ENCODE measurements around the gene AMDHD2. TPM values are rescaled to one million over a fixed set of nuclear protein-coding genes. Genes with fewer than 3 reads are reported as not detected.
A peak's percentile ranks its signal among the peaks of the same experiment; 100 is the strongest.

The AMDHD2 gene
- total RNA-seq, 3 donors from 2014 or later = 27.9 to 57.0 (median 28.2) TPM

DNA sequence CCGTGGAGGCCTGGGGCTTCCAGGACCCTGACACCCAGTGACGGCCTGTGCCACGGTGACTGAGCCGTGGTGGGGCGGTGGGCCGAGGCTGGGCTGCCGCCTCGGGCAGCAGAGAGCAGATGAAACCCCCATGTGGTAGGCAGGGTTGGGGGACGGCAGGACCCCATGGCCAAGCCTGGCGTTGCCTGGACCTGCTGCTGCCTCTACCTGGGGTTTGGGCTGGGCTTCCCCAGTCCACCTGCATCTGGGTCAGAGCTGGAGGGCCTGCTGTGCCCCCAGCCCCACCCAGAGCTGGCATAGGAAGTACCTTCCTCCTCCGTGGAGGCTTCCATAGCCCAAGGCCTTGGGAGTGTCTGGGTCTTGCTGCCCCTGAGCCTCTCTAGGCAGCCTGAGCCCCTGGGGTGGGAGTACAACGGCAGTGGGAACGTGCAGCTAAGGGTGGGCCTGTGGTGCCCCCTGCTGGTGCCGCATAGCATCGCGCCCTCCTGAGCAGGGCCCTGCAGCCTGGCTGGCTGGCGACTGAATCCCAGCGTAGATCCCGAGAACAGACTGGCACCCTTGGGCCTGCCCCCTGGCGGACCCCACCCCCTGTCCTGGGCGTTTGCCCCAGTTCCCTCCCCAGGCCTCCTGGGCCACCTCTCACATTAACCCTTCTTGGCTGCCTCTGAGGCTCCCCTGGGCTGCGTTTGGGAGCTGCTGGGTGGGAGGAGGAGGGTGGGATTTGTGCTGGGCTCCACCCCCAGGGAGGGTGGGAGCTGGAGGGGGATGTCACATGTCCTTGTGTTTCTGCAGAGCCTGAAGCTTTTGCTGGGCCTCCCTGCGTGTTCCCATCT, 19.0 kb upstream of the AMDHD2 start:
- Histone ChIP-seq H3K4me1 (peaks cover 16 to 28% of the 10 kb centered on the region in 2 donors), H3K9me3 (no peaks in the 10 kb centered on the region)
- intact Hi-C loops (cut with DNase I; ENCODE audit: low total_unique reads) = no loop called here

DNA sequence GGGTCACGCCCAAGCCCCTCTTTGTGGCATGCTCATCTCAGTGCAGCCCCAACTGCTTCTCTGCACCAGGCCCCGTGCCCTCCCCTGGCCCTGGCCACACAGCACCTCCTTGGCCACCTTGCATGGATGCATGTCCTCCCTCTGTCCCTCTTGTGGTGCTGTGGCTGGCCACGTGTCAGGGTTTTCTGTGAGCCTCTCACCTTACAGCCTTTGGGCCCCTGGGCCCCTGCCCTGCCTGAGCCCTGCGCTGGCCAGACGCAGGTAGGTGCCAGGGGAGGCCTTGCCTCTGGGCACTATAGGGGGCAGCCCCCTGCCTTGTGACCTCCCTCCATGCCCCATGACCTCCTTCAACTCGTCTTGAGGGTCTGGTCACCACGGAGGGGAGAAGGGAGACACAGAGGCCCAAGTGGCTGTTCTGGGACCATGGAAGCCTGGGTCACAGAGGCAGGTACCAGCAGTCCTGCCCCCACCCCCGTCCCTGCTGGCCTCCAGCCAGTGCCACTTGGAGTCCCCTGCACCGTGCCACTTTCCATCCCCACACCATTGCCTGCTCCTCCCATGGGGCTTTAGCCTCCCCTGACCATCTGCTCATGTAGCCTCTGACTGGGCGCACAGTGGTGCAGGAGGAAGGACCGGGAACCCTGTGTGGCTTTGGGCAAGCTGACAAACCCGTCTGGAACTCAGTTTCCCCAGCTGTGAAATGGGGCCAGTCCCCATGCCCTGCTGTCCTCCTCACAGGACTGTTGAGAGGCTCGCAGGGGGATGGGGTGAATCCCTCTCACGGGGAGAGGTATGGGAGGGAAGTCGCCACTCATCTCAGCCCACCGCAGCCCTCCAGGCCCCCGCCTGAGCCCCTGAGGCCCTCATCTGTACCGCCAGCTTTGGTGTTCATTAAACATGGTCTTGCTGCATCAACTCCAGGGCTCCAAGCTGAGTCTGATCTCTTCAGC, 17.9 kb upstream of the AMDHD2 start:
- Histone ChIP-seq H3K4me1 (peaks cover 14 to 22% of the 10 kb centered on the region in 2 donors), H3K27me3 (no peaks in the 10 kb centered on the region), H3K9me3 (no peaks in the 10 kb centered on the region), H3K4me3 (no peak overlapping the region), H3K36me3 (no peaks in the 10 kb centered on the region), H3K27ac (peak overlapping the region in 1 of 2 donors; percentile 32)
- DNase-seq (ENCODE audit: low spot score in 2 of 2) = no peak
- TF ChIP-seq, protein P1, sequence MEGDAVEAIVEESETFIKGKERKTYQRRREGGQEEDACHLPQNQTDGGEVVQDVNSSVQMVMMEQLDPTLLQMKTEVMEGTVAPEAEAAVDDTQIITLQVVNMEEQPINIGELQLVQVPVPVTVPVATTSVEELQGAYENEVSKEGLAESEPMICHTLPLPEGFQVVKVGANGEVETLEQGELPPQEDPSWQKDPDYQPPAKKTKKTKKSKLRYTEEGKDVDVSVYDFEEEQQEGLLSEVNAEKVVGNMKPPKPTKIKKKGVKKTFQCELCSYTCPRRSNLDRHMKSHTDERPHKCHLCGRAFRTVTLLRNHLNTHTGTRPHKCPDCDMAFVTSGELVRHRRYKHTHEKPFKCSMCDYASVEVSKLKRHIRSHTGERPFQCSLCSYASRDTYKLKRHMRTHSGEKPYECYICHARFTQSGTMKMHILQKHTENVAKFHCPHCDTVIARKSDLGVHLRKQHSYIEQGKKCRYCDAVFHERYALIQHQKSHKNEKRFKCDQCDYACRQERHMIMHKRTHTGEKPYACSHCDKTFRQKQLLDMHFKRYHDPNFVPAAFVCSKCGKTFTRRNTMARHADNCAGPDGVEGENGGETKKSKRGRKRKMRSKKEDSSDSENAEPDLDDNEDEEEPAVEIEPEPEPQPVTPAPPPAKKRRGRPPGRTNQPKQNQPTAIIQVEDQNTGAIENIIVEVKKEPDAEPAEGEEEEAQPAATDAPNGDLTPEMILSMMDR (IDR thresholded peaks at IDR 0.05) = no peak
- TF ChIP-seq POLR2A (IDR thresholded peaks at IDR 0.05) (no peak), POLR2AphosphoS5 (IDR thresholded peaks at IDR 0.05) (no peak)
- intact Hi-C loops (cut with DNase I; ENCODE audit: low total_unique reads) = no loop called here

More for the DNA sequence above, 19.0 kb upstream of the AMDHD2 start:
- H3K4me3 ChIP-seq = peak overlapping the region; percentile 26 to 50 (median 37)
- DNase-seq (ENCODE audit: low spot score in 2 of 2) = peak; percentile 69 to 85
- H3K27ac ChIP-seq = peak overlapping the region in 1 of 2 donors; percentile 1
- no peaks in the 10 kb centered on the region for H3K27me3 ChIP-seq
- TF ChIP-seq POLR2A (IDR thresholded peaks at IDR 0.05) (no peak), POLR2AphosphoS5 (IDR thresholded peaks at IDR 0.05) (peak in 2 of 3 donors; percentile 33 to 78)
- TF ChIP-seq, protein P1 (IDR thresholded peaks at IDR 0.05) = peak; percentile 90 to 97 (median 96)
- no peaks in the 10 kb centered on the region for H3K36me3 ChIP-seq

DNA sequence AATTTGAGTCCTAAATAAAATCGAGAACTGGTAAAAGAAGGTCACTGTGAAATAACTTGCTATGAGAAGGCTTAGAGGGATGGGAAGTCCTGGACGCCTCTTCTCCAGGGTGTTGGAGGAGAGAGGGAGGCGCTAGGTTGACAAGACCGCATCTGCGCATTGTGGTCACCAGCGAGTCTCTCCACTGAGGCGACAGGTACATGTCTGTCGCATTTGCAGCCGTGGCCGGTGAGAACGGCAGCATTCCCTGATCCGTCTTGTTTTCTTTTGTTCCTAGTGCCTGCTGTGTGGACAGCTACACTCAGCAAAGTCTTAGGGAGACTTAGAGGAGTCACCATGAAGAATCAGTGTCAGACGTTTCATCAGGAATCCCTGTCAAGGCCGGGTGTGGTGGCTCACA, 14.5 kb upstream of the AMDHD2 start:
- Histone ChIP-seq H3K4me3 (no peak overlapping the region), H3K36me3 (no peaks in the 10 kb centered on the region), H3K27me3 (no peaks in the 10 kb centered on the region), H3K27ac (no peak overlapping the region), H3K4me1 (peaks cover 0 to 4% of the 10 kb centered on the region in 2 donors), H3K9me3 (no peaks in the 10 kb centered on the region)
- no peak for DNase-seq (ENCODE audit: low spot score in 2 of 2)
- TF ChIP-seq POLR2A (IDR thresholded peaks at IDR 0.05) (no peak), POLR2AphosphoS5 (IDR thresholded peaks at IDR 0.05) (no peak)
- TF ChIP-seq, protein P1 (IDR thresholded peaks at IDR 0.05) = no peak
- intact Hi-C loops (cut with DNase I; ENCODE audit: low total_unique reads) = no loop called here

DNA sequence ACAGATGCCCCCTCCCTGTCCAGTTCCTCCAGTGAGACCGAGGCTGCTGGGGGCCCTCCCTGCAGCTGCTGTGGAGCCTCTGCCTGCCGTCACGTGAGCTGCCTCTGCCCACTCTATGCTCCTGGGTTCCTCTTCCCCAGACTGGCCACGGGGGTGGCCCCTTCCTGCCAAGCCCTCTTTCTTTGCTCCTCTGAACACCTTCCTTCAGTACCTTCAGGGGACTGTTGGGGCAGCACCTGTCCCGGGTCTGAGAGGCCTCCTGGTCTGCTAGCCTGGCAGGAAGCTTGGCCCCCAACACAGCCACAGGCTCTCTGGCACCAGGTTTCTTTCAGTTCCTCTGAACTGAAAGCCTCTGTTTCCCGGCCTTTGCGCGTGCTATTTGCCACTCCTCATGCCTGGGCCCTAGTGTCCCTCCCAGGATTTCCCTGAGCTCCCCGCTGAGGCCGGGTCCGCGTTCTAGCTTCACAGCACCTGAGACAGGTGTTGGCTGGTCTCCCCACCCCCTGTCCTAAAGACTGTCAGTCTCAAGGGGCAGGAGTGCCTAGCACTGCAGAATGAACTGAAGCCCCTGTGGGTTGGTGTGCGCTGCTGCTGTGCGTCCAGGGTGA, 13.0 kb upstream of the AMDHD2 start:
- TF ChIP-seq POLR2A (IDR thresholded peaks at IDR 0.05) (no peak), POLR2AphosphoS5 (IDR thresholded peaks at IDR 0.05) (no peak)
- TF ChIP-seq, protein P1 (IDR thresholded peaks at IDR 0.05) = no peak
- Histone ChIP-seq H3K4me3 (no peak overlapping the region), H3K27ac (peak overlapping the region; percentile 9 to 54), H3K27me3 (no peaks in the 10 kb centered on the region), H3K36me3 (no peaks in the 10 kb centered on the region), H3K4me1 (peaks cover 0 to 4% of the 10 kb centered on the region in 2 donors), H3K9me3 (no peaks in the 10 kb centered on the region)
- no peak for DNase-seq (ENCODE audit: low spot score in 2 of 2)
- intact Hi-C loops (cut with DNase I; ENCODE audit: low total_unique reads) = no loop called here

Data from breast epithelium (tissue), 4 donors.